Measurements from ENCODE around the gene DEDD.

Gene DEDD, protein sequence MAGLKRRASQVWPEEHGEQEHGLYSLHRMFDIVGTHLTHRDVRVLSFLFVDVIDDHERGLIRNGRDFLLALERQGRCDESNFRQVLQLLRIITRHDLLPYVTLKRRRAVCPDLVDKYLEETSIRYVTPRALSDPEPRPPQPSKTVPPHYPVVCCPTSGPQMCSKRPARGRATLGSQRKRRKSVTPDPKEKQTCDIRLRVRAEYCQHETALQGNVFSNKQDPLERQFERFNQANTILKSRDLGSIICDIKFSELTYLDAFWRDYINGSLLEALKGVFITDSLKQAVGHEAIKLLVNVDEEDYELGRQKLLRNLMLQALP

DNA sequence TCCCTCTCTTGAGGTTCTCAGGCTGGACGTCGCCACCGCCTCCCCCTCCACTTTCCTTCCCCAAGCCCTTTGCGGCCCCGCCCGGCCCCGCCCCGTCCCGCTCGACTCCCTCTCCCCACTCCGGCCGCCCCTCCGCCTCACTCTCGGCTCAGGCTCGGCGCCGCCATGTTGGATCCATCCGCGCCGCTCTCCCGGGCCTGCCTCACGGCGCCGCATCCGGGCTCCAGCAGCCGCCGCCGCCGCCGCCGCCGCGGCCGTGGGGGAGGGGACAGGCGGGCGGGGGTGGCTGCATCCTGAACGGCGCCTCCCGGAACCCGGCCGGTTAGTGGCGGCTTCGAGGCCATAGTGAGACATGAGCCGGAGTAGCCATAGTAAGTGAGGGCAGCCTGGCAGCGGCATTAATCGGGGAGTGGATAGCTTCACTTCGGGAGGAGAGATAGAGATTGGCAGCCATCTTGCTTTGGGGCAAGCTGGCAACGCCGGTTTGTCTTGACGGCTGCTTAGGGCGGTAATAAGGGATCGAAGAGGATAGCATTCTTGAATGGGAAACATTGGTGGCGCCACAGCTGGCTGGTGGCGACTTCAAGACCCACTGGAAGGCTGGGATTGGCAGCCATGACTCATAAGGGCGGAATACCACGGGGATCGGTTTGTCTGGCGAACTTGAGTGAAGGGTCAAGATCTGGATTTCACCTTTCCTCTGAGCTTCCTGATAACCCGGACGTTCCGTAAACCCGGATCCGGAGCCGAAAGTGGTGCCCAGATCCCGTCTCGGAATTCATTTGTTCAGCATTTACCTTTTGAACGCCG is at the start of gene DEDD:
Gene DEDD, minus strand, starts transcription at position 258 of the 810 bp plus-strand sequence. CDS start 8,205 bp downstream, outside the sequence.
- peak; percentile 91 for DNase-seq (ENCODE audit: low spot score)

DNA sequence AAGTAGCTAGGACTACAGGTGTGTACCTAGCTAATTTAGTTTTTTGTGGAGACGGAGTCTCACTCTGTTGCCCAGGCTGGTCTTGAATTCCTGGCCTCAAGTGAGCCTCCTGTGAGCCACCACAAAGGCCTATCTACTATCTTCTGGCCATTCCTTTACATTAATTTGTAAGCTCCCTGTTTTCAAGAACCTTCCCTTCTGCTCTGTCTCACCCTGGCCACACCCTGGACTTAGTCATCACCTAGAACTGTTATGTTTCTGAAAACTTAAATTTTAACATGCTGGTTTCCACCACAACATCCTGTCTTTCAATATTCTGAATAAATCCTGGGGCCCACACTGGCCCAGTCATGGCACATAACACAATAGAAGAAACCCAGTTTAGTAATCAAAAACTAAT is 49.7 kb upstream of the DEDD start:
- DNase-seq (ENCODE audit: low spot score), result peak; percentile 57

DNA sequence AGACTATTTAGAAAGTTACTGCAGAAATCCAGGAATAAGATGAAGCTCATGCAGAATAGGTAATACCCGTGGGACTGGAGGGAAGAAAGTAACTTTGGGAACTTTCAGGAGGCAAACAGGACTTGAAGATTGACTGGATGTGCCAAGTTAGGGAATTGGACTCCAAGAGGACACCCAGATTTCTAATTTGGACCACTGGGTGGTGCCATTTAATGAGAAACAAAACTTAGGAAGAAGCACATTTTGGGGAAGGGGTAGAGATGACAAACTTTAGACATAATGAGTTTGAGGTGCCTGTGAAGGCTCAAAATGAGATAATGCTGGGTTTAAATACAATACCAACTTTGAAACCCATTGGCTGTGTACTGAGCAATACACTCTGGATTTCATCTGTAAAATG is 48.2 kb upstream of the DEDD start:
- DNase-seq (ENCODE audit: low spot score), result no peak

DNA sequence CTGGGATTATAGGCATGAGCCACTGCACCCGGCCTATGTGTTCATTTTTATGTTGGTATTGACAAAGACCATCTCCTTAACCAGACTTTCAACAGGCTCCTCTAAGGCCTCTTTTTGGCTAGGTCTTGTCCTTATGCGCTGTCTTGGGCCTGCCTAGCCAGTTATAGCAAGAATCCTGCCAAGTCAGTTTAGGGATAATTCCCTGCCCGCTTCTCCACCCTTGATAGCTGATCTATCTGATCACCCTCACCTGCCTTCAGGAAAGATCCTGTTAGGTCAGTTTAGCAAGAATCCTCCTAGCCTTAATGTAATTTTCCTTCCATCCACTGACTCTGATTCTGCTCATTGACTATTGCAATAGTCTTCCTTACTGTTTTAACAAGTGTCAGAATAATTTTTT is 47.2 kb upstream of the DEDD start:
- DNase-seq (ENCODE audit: low spot score), result no peak

DNA sequence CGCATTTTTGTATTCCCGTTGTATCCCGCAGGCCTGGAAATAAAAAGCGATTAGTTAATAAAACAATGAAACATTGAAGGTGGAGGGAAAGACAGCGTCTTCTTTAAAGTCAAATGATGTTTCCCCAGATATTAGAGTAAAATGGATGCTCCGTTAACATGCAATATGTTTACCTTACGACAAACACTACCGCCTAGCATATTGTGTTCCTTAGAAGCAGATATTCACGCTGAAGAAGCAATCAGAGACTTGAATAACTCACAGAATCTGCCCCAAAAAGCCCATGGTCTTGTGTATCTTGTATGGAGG is 45.4 kb upstream of the DEDD start:
- DNase-seq (ENCODE audit: low spot score), result peak; percentile 17

DNA sequence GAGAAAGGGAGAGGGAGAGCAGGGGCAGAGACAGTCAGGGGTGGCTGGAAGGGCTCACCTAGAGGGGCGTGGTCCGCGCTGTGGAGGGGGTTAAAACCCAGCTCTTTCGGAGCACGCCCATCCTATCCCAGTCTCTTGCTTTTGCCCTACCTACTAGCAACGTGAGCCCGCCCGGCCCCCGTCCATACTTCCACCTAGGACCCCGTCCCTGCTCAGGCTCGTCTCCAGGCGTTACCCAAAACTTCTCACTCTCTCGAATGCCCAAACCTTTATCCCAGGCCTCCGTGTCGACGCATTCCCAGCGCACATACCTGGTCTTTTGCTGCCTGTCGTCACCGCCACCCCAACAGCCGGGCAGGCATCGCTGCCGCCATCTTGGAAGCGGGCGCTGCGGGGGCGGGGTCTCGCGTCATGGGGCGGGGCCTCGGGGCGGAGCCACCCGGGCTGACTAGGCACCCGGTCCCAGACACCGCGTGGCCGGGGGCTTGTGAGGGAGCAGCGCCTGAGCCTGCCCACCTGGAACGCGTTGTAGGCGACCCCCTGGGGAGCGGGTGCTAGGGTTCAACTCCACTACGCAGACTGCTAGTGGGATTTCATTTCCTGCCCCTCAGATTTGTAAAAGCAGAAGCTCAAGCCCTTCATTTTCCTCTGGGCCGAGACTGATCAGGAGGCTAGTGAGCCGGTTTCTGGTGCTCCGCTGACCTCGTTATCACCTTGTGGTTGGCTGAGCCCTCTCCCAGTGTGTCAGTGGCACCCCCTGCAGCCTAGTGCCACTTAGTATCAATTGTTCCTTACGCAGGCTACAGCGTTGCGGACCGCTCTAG is 44.9 kb upstream of the DEDD start, which contains the start of gene B4GALT3:
Gene B4GALT3, minus strand, starts transcription at position 396 of the 824 bp plus-strand sequence. CDS start 1,447 bp downstream, outside the sequence.
- DNase-seq (ENCODE audit: low spot score), result peak; percentile 89

DNA sequence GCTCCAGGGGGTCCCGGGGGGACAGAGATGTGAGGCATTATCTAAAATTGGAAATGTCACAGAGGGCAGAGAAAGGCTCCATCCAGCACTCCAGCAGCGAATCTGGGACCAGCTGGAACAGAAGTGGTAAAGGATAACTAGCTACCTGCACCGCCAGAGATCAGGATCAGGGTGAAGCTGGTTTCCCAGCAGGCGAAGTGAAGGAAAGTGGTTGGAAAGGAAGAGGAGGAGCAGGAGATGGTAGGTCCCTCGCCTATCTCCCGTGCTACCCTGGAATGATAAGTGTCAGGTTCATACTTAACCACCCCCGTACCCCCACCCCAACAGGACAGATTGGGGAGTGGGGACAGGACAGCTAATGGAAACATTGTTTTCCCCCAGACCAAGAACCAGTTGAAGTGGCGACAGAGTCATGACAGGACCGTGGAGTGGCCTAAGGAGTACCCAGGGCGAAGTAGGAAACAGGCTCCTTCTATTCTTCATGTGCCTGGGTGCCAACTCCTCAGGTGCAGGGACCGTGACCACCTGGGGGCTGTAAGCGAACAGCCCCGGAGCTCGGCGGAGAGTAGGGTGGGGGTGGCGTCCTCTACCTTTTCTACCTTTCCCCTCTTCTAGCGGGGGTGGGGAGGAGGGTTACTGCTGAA is 44.1 kb upstream of the DEDD start:
- DNase-seq (ENCODE audit: low spot score), result peak; percentile 32

DNA sequence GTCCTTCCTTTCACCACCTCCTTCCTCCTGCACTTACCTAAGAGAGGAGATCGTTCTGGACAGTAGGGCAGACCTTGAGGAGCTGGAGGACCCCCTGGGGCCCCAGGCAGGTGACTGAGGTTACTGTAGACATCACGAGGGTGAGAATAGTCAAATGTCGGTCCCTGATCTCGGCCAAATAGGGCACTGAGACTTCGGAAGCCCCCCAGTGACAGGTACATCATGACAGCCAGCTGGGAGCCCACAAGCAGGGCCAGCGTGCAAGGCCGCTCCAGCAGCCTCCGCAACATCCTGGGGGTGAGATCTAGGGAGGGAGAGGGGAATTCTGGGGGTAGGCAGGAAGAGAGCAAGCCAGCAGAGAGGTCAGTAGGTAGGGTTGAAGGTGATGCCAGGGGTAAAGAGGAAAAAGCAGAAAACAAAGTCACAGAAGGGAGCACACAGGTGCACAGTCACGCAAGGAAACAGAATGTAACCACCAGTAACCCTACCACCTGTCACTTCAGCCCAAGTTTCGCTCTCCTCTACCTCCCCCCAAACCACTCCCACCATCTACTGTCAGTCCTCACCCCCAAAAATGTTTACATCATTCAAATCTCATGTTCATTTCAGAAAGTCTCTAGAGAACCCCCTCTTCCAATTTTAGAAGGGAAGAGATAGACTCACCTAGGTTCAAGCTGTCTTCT is 43.4 kb upstream of the DEDD start:
- DNase-seq (ENCODE audit: low spot score), result no peak

DNA sequence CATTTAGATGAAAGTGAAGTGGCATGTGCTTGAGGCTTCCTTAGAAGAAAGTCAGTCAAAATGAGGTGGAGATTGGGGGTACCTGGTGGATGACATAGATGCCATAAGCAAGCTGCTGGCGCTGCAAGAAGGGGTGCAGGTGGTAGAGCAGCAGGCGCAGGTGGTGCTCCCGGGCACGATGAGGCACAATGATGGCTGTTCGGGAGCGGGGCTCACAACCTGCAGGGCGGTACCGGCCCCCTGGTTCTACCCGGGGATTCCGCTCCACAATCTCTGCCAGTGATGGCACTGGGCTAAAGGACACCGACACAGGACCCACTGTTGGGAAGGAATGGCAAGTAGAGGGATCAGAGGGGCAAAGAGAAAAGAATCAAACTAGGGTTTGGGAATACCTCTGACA is 42.4 kb upstream of the DEDD start:
- no peak for DNase-seq (ENCODE audit: low spot score)

DNA sequence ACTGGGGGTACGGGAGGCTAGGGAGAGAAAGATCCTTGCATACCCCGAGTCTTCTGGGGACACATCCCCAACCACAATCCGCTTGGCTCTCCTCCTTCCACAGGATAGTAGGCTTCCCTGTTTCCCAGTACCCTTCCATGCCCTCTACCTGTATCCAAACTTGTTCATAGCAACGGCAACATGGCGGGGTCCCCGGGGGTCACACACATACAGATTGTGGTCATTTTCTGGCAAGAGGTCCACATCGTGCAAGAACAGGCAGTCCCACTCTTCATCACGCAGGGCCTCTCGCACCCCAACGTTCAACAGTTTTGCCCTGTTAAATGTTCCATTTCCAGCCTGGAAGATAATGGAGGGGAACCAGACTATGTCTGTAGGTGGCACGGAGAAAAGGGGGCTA is 41.2 kb upstream of the DEDD start:
- DNase-seq (ENCODE audit: low spot score), result no peak

DNA sequence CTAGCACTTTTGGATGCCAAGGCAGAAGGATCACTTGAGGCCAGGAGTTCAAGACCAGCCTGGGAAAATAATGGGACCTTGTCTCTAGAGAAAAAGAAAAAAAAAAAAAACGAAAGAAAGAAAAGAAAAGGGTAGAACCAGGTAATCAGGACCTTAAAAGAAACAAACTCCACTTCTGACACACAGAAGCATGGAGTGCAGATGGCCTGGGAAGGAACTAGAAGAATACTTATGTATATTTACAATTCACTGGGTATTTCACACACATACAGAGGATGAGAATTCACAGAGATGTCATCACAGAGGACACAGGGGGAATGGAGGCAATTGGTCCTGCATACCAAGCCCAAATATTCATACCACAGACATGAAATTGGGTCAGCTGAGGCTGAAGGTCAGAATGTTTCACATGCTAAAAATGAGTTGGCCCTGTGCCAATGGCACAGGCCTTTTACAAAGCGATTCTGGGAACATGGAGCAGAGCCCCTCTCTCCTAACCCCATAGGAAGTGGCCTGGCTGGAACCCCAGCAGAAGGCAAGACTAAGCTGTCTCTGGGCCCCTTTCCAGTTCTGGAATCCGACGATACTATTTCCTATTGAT is 40.4 kb upstream of the DEDD start:
- peak; percentile 33 for DNase-seq (ENCODE audit: low spot score)

DNA sequence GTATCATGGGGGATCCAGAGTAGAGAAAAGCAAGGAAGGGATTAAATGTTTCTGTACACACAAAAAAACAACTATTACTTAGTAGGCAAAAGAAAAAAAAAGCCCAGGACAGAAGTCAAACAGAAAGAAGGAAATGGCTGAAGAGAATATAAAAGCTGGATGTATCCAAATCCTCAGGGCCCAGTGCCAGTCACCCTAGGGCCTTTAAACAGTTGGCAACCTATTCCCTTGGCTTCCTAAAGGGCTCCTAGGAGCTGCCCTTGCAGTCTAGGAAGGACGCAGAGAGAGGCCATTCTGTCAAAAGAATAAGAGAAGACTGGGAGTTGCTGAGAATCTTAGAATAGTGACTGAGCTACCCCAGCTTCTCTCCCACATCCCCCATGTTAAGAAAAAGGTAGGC is 39.9 kb upstream of the DEDD start:
- no peak for DNase-seq (ENCODE audit: low spot score)

DNA sequence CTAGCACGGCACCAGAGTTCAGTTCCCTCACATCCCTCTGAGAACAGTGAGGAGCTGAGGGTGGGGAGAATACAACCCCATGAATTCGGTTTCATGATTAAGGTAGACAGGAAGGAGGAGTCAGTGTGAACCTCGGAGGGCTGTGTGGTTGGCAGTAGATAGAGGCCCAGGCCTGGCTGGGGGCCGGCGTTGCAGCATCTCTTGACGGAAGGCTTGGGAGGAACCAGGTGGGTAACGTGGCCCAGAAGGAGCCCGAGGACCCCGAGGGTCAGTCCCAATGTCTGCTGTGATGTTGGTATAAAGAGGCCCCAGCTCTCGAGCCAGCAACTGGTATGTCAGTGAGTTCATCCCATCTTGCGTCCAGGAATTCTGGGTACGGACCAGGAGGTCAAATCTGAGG is 39.2 kb upstream of the DEDD start:
- DNase-seq (ENCODE audit: low spot score), result no peak

DNA sequence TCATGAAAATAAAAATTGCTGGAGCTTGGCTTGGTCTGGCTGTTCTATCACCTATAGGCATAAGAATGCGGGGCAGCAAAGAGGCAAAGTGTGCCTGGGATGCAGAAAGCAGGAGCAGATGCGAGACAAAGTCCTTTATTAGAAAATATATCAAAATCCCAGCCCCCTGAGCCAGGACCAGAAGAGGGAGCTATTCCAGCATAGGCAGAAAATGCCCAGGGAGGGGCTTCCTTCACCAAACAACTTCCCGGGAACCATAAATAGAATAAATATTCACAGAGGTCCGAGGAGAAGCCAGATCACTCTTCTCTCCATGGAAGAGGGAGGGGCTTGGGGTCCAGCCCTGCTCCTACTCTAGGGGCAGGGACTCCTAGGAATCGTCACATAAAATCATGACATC is 38.7 kb upstream of the DEDD start:
- DNase-seq (ENCODE audit: low spot score), result no peak

DNA sequence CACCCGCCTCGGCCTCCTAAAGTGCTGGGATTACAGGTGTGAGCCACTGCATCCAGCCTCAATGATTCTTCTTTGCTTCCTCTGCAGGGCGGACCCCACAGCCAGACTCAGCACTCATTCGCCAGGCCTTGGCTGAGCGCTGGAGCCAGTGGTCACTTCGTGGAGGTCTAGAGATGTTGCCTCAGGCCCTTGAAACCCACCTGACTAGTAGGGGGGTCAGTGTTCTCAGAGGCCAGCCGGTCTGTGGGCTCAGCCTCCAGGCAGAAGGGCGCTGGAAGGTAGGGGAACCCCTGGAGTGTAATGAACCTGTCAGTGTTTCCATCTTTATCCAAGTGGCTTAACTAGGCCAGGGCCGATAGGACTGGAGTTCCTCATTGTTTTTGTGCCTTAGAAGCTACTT is 36.4 kb upstream of the DEDD start:
- DNase-seq (ENCODE audit: low spot score), result no peak

DNA sequence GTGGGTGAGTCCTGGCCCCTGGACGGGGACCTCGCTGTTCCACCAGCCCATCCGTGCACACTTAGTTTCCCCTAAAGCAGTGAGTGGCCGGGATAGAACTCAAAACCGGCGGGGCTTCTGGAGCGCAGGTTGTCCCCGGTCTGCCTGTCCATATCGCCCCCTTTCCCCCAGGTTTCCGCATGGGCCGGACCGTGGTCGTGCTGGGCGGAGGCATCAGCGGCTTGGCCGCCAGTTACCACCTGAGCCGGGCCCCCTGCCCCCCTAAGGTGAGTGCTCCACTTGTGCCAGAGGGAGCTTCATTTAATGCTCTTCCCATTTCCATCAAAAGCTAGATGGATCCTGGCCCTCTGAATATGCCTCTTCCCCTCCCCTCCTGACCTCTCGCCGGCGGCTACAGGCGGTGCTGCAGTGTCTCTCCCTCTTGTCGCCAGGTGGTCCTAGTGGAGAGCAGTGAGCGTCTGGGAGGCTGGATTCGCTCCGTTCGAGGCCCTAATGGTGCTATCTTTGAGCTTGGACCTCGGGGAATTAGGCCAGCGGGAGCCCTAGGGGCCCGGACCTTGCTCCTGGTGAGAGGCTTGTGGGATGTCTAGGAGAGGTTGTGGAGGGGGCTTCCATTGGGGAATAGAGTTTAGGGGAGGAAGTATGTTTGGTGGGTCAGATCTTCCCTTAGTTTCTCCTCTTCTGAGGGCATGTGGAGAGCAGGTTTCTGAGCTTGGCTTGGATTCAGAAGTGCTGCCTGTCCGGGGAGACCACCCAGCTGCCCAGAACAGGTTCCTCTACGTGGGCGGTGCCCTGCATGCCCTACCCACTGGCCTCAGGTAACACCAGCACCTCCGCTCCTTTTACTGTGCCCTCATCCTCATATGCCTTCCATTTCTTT is 34.4 kb upstream of the DEDD start:
- DNase-seq (ENCODE audit: low spot score), result peak; percentile 67

DNA sequence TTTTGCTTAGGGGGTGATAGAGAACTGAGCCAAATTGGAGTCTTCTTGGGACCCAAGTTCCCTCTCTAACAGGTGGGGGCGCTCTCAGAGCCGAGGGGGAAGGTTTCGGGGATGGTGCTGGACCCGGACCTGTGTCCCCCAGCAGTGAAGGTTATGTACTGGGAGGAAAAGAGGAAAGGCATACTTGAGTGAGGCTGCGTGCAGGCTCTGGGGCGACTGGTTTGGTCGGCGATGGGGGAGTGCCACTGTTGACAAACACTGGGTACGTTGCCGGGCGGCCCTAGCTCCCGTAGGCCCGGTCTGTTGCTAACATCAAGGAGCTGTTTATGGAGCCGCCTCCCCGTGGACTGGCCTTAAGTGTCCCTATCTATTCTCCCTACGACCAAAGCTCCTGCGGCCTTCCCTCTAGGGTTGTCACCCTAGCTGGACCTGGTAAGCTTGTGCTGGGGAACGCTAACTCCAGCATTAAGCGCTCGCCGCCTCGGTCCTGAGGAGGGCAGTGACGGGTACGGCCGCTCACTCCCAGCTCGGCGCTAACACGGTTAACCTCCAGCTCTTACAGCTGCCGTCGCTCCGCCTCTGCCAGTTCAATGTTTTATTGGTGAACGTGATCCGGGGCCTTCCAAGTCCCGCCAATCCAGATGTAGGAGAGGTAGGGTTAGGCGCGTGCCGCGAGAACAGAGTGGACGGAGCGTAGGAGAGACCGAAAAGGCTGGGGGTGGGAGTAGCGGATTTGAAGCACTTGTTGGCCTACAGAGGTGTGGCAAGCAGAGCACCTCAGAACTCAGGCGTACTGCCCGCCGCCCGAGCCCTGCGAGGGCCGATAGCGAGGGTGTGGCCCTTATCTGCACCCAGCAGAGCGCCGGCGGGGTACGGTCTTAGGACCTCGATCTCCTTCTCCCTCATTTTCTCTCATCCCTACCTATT is 33.5 kb upstream of the DEDD start, which contains the start of gene PPOX:
Gene PPOX, plus strand, starts transcription at position 685 of the 927 bp plus-strand sequence. CDS start 422 bp downstream, outside the sequence.
- peak; percentile 99 for DNase-seq (ENCODE audit: low spot score)

DNA sequence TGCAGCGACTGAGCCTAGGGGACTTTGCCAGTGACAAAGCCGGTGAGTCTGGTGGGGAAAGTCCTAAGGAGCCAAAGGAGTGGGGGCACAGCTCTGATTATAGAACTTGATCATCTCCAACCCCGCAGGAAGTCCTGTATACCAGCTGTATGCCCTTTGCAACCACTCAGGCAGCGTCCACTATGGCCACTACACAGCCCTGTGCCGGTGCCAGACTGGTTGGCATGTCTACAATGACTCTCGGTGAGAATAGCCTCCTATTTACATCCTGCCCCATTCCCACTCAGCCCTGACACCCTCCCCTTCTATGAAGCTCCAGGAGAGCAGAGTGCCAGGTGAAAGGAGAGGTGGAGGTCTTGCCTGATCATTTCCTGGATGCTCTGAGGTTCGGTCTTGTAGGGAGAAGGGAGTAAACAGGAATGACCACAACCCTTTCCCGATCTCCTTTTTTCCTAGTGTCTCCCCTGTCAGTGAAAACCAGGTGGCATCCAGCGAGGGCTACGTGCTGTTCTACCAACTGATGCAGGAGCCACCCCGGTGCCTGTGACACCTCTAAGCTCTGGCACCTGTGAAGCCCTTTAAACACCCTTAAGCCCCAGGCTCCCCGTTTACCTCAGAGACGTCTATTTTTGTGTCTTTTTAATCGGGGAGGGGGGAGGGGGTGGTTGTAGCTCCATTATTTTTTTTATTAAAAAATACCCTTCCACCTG is 32.6 kb upstream of the DEDD start:
- DNase-seq (ENCODE audit: low spot score), result peak; percentile 58
